Erythroblast (primary cell): Measurements from ENCODE around the gene TBX1.

Source experiments
- GATA1 ChIP-seq: IDR thresholded peaks from 2 replicates; pipeline ENCODE4 v1.6.1; 2011; ENCODE audit warnings: low read depth, mild to moderate bottlenecking, control low read depth, low read length, moderate library complexity
- POLR2A ChIP-seq: IDR thresholded peaks from 2 replicates; pipeline ENCODE4 v1.6.1; 2011; ENCODE audit warnings: mild to moderate bottlenecking, low read length

DNA sequence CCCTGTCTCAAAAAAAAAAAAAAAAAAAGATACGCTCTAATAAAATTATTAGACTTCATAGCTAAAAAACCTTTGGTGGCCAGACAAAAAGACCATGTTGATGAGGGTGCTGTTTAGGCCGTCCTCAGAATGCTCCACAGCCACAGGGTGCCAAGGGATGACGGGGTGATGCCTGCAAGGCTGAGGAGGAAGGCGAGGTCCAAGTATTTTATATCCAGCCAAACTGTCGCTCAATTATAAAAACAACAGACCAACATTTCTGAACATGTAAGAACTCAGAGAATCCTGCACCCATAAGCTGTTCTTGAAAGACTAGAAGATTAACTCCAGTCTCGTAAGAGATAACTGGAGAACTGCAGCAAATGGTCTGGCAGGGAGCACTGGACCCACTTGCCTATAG is 29.2 kb downstream of the TBX1 start:
- no peak for TF ChIP-seq POLR2A
- no peak for TF ChIP-seq GATA1
